ENCODE measurements around the gene PRADC1. TPM values are rescaled to one million over a fixed set of nuclear protein-coding genes. Genes with fewer than 3 reads are reported as not detected.

Gene PRADC1
- total RNA-seq, 1 donor, result 12.1 TPM

GRCh38 chr2:73238976-73239375, 5.9 kb upstream of the PRADC1 start:
- no peak for DNase-seq (ENCODE audit: low read depth in 2 of 3, low spot score in 2 of 3)

GRCh38 chr2:73238149-73238548, 5.1 kb upstream of the PRADC1 start:
- no peak for DNase-seq (ENCODE audit: low read depth in 2 of 3, low spot score in 2 of 3)

- no peak for DNase-seq (ENCODE audit: low read depth in 2 of 3, low spot score in 2 of 3)
Measured at GRCh38 chr2:73237168-73237567, 4.1 kb upstream of the PRADC1 start.

GRCh38 chr2:73235315-73236028, 2.4 kb upstream of the PRADC1 start:
- DNase-seq (ENCODE audit: low read depth in 2 of 3, low spot score in 2 of 3), result no peak

GRCh38 chr2:73233932-73234832, 1.1 kb upstream of the PRADC1 start, which contains the start of gene CCT7:
TSS of gene CCT7 (plus strand) at chr2:73234308. CDS start at chr2:73234379, 71 bp downstream.
- DNase-seq (ENCODE audit: low read depth in 2 of 3, low spot score in 2 of 3), result peak; percentile 74 to 96 (median 90)

GRCh38 chr2:73232403-73233153, 461 bp downstream of the PRADC1 start:
- DNase-seq (ENCODE audit: low read depth in 2 of 3, low spot score in 2 of 3), result peak; percentile 7 to 49 (median 27)

GRCh38 chr2:73228631-73229030, 4.4 kb downstream of the PRADC1 start:
- no peak for DNase-seq (ENCODE audit: low read depth in 2 of 3, low spot score in 2 of 3)

GRCh38 chr2:73227086-73227485, 6.0 kb downstream of the PRADC1 start:
- no peak for DNase-seq (ENCODE audit: low read depth in 2 of 3, low spot score in 2 of 3)

- DNase-seq (ENCODE audit: low read depth in 2 of 3, low spot score in 2 of 3), result no peak
Measured at GRCh38 chr2:73225513-73226360, 7.3 kb downstream of the PRADC1 start.

GRCh38 chr2:73223821-73224220, 9.2 kb downstream of the PRADC1 start:
- DNase-seq (ENCODE audit: low read depth in 2 of 3, low spot score in 2 of 3), result no peak

GRCh38 chr2:73218298-73218697, 14.7 kb downstream of the PRADC1 start:
- DNase-seq (ENCODE audit: low read depth in 2 of 3, low spot score in 2 of 3), result no peak

- no peak for DNase-seq (ENCODE audit: low read depth in 2 of 3, low spot score in 2 of 3)
Measured at GRCh38 chr2:73217826-73218225, 15.2 kb downstream of the PRADC1 start.

- no peak for DNase-seq (ENCODE audit: low read depth in 2 of 3, low spot score in 2 of 3)
Measured at GRCh38 chr2:73217160-73217559, 15.9 kb downstream of the PRADC1 start.

- no peak for DNase-seq (ENCODE audit: low read depth in 2 of 3, low spot score in 2 of 3)
Measured at GRCh38 chr2:73215254-73215653, 17.8 kb downstream of the PRADC1 start.

- DNase-seq (ENCODE audit: low read depth in 2 of 3, low spot score in 2 of 3), result peak; percentile 77 to 92 (median 86)
Measured at GRCh38 chr2:73214120-73215035, 18.7 kb downstream of the PRADC1 start, which contains the start of gene SMYD5. TSS of gene SMYD5 (plus strand) at chr2:73214245. CDS start at chr2:73214267, 22 bp downstream.

- peak; percentile 38 to 81 (median 70) for DNase-seq (ENCODE audit: low read depth in 2 of 3, low spot score in 2 of 3)
Measured at GRCh38 chr2:73212448-73213176, 20.4 kb downstream of the PRADC1 start.

- DNase-seq (ENCODE audit: low read depth in 2 of 3, low spot score in 2 of 3), result no peak
Measured at GRCh38 chr2:73212098-73212447, 21.0 kb downstream of the PRADC1 start.

- no peak for DNase-seq (ENCODE audit: low read depth in 2 of 3, low spot score in 2 of 3)
Measured at GRCh38 chr2:73210696-73211095, 22.3 kb downstream of the PRADC1 start.

Measured in hematopoietic multipotent progenitor cell (in vitro differentiated cells).